ENCODE data around the gene PLEKHN1.

PLEKHN1 gene

DNA sequence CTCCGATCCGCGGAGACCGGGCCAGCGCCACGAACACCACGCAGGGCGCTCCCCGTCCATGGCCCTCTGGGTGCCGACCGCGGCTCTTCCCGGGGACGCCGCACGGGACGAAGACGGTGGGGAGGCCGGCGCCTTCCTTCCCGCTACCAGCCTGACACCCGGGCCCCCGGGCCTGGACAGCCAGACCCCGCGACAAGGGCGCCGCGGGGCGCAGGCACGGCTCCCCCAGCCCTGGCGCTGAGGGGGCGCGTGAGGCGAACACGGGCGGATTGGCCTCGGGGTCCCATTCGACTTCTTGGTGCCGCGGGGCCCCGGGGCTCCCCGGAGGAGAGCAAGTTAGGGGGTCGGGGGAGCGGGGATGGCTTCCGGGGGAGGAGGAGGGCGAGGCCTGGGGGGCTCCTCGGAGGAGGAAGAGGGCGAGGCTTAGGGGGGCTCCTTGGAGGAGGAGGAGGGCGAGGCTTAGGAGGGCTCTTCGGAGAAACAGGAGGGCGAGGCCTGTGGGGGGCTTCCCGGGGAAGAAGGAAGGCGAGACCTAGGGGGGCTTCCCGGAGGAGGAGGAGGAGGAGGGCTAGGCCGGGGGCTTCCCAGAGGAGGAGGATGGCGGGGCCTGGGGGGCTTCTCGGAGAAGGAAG, 6.4 kb upstream of the PLEKHN1 start:
- no peak for DNase-seq (ENCODE audit: extremely low read depth in 1 of 2, low read depth in 1 of 2)

DNA sequence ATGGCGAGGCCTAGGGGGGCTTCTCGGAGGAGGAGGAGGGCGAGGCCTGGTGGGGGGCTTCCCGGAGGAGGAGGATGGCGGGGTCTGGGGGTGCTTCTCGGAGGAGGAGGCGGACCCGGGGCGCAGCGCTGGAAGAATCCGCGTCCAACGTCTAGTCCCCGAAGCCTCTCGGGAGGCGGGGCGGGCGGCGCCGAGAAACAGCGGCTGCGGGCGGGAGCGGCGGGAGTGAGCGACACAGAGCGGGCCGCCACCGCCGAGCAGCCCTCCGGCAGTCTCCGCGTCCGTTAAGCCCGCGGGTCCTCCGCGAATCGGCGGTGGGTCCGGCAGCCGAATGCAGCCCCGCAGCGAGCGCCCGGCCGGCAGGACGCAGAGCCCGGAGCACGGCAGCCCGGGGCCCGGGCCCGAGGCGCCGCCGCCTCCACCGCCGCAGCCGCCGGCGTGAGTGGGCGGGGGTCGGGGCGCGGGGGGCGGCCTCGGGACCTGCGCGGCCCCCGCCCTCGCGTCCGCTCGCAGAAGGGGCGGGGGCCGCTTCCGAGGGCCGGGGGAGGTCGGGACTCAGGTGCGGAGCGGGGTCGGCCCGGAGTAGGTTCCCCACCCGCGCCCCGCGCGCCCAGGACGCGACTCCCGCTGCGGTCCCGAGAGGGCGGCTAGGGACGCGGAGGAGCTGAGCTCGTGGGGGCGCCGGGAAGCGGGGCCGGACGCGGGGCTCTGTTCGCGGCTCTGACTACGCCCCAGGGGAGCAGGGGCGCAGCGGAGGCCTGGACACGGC, 5.7 kb upstream of the PLEKHN1 start, which contains the start of gene KLHL17:
TSS of gene KLHL17 (plus strand) at position 222 of the 769 bp plus-strand sequence. CDS start at position 332, 110 bp downstream.
- peak; percentile 30 to 71 for DNase-seq (ENCODE audit: extremely low read depth in 1 of 2, low read depth in 1 of 2)

DNA sequence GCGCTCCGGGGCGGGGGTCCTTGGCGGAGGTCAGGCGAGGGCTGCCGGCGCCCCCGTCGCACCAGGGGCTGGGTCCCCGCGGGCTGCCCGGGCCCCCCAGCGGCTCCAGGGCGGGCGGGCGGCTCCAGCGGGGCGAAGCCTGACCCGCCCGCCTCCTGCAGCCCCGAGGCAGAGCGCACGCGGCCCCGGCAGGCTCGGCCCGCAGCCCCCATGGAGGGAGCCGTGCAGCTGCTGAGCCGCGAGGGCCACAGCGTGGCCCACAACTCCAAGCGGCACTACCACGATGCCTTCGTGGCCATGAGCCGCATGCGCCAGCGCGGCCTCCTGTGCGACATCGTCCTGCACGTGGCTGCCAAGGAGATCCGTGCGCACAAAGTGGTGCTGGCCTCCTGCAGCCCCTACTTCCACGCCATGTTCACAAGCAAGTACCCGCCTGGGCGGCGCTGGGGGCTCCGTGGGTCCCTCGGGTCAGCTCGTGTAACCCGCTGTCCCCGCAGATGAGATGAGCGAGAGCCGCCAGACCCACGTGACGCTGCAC, 5.1 kb upstream of the PLEKHN1 start:
- DNase-seq (ENCODE audit: extremely low read depth in 1 of 2, low read depth in 1 of 2): no peak

- no peak for DNase-seq (ENCODE audit: extremely low read depth in 1 of 2, low read depth in 1 of 2)
Observed at GRCh38 chr1:962381-963300, 3.6 kb upstream of the PLEKHN1 start.

- DNase-seq (ENCODE audit: extremely low read depth in 1 of 2, low read depth in 1 of 2): no peak
Observed at GRCh38 chr1:963301-963651, 3.0 kb upstream of the PLEKHN1 start.

DNA sequence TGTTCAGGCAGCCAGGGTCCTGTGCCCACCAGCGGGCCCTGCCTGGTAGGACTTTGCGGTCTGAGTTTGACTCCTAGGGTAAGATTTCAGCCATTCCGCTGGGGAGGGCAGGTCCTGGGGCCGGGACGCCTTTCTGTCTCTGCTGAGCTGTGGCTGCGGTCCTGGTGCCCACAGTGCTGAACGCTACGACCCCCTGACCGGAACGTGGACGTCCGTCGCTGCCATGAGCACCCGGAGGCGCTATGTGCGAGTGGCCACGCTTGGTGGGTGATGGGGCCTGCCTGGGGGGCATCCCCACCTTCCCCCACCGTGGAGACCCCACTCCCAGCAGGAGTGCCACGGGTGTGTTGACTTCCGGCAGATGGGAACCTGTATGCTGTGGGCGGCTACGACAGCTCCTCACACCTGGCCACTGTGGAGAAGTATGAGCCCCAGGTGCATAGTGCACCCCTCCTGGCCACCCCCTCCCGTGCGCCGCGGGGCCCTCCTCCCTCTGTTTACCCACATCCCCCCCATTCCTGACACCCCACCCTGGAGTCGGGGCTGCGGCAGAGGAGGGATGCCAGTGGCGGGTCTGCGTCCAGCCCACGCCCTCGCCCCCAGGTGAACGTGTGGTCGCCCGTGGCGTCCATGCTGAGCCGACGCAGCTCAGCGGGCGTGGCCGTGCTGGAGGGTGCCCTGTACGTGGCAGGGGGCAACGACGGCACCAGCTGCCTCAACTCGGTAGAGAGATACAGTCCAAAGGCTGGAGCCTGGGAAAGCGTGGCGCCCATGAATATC, 2.3 kb upstream of the PLEKHN1 start:
- DNase-seq (ENCODE audit: extremely low read depth in 1 of 2, low read depth in 1 of 2): no peak

DNA sequence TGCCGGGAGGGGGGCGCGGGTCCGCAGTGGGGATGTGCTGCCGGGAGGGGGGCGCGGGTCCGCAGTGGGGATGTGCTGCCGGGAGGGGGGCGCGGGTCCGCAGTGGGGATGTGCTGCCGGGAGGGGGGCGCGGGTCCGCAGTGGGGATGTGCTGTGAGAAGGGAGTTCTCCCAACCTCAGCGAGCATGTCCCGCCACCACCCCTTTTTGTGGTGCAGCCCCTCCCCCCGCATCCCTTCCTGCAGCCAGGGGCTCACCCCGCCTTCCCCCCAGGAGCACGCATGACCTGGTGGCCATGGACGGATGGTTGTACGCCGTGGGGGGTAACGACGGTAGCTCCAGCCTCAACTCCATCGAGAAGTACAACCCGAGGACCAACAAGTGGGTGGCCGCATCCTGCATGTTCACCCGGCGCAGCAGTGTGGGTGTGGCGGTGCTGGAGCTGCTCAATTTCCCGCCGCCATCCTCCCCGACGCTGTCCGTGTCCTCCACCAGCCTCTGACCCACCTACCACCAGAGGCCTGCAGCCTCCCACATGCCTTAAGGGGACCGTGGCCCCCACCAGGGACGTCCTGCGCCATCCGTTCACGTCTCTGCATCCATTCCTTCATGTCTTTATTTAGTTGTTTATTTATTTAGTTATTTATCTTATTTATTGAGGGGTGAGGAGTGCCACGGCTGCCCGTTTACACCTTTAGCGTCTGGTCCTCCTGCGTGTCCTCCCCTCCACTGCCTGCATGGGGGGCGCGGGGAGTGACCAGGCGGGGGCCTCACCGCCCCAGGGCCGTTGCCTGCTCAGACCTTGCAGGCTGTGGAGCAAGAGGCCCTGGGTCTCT, 1.4 kb upstream of the PLEKHN1 start:
- no peak for DNase-seq (ENCODE audit: extremely low read depth in 1 of 2, low read depth in 1 of 2)

- DNase-seq (ENCODE audit: extremely low read depth in 1 of 2, low read depth in 1 of 2): no peak
Observed at GRCh38 chr1:965526-966134, 652 bp upstream of the PLEKHN1 start.

DNA sequence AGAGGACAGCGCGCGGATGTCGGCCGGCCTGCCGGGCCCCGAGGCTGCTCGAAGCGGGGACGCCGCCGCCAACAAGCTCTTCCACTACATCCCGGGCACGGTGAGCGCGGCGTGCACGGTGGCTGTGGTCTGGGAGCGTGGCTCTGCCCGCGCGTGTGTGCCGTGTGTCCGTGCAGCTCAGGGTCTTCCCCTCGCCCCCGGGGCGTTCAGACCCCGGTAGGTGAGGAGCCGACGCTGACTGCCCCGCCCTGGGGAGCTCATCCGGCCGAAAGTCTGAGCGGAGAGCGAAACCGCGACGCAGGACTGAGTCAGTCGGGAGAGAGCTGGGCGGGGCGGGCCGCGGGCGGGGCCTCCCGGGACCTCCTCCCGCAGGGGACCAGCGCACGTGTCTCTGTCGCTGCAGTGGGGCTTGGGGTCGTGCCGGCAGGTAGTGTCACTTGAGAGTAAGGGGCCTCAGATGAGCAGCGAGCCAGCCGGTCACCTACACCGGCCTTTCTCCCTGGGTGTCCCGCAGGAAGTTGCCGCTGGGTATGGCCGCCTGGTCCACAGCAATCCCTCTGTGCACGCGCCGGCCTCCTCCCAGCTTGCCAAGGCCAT, 520 bp downstream of the PLEKHN1 start:
- peak; percentile 56 to 79 for DNase-seq (ENCODE audit: extremely low read depth in 1 of 2, low read depth in 1 of 2)

DNA sequence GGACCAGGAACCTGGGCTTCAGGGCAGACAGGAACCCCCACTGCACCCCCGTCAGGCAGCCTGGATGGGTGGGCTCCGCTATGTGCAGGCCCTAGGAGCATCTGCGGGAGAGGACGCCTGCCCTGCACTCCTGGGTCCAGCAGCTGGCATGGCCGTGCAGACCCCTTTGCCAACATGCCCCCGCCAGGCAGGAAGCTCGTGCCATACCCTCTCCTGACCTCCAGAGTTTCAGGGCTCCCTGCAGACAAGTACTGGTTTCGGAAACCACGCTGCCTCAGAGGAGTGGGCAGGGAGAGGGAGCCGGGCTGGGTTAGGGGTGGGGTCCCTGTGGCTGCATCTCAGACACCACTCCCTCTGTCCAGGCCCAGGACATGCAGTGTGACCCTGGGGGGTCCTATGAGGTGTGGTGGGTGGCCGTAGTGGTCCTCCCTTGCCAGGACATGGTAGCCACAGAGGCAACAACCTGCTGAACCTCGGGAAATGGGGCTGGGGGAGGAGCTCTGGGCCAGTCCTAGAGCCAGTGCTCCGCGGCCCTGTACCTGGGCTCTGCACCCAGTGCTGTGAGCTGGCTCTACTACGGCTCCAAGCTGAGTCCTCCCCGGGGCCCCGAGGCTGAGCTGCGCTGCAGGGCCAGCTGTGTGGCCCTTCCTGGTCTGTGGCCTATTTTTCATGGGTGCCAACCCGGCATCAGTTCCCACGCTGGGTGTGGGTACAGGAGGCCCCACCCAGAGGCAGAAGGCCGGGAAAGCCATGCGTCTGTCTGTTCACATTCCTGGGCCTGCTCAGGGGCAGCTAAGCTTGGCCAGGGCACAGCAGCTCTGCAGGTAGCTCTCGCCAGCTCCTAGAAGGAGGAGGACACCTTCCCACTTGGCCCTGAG, 1.4 kb downstream of the PLEKHN1 start:
- no peak for DNase-seq (ENCODE audit: extremely low read depth in 1 of 2, low read depth in 1 of 2)

- DNase-seq (ENCODE audit: extremely low read depth in 1 of 2, low read depth in 1 of 2): no peak
Observed at GRCh38 chr1:969260-969855, 3.1 kb downstream of the PLEKHN1 start.

DNA sequence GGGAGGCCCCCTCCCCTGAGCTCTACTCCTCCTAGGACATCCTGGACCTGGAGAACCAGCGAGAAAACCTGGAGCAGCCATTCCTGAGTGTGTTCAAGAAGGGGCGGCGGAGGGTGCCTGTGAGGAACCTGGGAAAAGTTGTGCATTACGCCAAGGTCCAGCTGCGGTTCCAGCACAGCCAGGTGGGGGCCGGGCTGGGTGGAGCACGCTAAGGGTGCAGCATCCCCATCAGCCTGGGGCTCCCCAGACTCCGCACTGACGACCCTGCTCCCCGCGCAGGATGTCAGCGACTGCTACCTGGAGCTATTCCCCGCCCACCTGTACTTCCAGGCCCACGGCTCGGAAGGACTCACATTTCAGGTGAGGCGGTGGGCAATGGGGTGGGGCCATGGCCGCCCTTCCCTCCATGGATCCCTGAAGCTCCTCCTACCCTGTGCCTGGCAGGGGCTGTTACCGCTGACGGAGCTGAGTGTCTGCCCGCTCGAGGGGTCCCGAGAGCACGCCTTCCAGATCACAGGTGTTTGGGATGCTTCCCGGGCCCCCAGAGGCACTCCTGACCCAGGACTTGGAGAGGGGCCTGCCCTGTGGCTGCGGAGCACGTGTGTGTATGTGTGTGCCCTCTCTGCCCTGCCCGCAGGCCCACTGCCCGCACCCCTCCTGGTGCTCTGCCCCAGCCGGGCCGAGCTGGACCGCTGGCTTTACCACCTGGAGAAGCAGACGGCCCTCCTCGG, 4.1 kb downstream of the PLEKHN1 start:
- DNase-seq (ENCODE audit: extremely low read depth in 1 of 2, low read depth in 1 of 2): no peak

- DNase-seq (ENCODE audit: extremely low read depth in 1 of 2, low read depth in 1 of 2): no peak
Observed at GRCh38 chr1:970973-971730, 4.9 kb downstream of the PLEKHN1 start.

DNA sequence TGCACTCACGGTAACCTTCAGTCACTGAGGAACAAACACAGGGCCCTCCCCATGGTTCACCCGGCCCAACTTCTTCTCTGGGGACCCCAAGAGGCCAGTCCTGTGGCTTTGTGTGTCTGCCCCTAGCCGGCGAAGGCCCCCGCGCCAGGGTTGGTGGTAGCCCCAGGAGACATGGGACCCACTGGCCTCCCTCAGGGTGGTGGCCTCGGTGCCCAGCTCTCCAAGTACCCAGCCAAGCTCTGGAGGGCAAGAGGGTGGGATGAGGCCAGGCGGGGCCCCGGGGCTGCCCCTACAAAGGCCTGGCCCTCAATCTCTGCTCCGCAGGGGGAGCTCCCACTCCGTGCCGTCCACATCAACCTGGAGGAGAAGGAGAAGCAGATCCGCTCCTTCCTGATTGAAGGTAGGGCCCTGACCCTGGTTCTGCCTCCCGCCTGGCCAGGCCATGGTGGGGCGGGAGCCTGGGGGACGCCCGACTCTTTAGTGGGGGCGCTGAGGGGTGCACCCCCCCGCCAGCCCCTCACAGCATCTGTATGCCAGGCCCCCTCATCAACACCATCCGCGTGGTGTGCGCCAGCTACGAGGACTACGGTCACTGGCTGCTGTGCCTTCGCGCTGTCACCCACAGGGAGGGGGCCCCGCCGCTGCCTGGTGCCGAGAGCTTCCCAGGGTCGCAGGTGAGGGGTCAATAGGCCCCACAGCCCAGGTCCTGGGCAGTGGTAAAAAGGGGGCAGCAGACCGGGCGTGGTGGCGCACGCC, 5.6 kb downstream of the PLEKHN1 start:
- DNase-seq (ENCODE audit: extremely low read depth in 1 of 2, low read depth in 1 of 2): no peak

DNA sequence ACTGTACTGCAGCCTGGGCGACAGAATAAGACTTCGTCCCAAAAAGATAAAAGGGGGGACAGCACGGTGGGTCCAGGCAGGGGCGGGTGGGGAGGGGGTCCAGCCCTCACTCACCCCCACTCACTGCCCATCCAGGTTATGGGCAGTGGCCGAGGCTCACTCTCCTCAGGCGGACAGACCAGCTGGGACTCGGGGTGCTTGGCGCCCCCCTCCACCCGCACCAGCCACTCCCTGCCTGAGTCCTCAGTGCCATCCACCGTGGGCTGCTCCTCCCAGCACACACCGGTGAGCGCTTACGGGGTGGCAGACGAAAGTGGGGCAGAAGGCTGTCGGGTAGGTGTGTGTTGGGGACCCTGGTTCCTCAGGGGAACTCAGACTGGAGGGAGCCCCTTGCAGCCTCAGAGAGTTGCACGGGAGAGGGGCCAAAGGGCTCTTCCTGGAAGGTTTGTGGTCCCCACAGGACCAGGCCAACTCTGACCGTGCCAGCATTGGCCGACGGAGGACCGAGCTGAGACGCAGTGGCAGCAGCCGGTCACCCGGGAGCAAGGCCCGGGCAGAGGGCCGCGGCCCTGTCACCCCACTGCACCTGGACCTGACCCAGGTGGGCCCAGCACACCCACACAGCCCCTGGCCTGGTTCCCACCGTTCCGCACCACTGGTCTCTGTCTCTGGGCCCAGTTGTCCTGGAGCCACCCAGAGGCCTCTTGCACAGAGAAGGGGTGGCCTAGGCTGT, 6.6 kb downstream of the PLEKHN1 start:
- DNase-seq (ENCODE audit: extremely low read depth in 1 of 2, low read depth in 1 of 2): no peak
